ENCODE results near the gene RAB17.

Gene RAB17

DNA sequence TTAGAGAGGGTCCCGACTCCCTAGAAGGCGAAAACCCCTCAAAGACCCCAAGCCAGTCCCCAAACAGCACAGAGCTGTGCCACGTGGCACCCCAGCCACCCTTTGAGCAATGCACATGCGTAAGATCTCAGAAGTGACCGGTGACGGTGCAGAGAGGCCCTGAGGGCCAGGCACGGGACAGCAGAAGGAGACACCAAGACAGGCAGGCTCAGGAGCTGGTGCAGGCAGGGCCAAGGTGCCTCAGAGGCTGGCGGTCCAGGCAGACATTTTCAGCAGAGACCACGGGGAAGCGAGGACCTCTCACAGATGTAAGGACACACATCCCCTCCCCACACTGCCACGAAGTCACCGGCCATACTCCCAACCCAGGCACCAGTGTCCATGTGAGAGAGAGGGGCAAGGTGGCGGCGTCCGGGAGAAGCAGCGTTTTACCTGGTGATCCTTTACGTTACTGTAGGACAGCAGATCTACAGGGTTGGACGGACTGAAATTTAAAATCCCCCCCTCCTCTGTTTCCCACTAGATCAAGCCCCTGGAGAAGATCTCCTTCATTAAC, 2.0 kb upstream of the RAB17 start:
- TF ChIP-seq, protein P1, sequence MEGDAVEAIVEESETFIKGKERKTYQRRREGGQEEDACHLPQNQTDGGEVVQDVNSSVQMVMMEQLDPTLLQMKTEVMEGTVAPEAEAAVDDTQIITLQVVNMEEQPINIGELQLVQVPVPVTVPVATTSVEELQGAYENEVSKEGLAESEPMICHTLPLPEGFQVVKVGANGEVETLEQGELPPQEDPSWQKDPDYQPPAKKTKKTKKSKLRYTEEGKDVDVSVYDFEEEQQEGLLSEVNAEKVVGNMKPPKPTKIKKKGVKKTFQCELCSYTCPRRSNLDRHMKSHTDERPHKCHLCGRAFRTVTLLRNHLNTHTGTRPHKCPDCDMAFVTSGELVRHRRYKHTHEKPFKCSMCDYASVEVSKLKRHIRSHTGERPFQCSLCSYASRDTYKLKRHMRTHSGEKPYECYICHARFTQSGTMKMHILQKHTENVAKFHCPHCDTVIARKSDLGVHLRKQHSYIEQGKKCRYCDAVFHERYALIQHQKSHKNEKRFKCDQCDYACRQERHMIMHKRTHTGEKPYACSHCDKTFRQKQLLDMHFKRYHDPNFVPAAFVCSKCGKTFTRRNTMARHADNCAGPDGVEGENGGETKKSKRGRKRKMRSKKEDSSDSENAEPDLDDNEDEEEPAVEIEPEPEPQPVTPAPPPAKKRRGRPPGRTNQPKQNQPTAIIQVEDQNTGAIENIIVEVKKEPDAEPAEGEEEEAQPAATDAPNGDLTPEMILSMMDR (IDR thresholded peaks at IDR 0.05; ENCODE audit: low read length, missing control alignments) = no peak
- H3K4me3 ChIP-seq (replicated peaks; ENCODE audit: low read depth, low read length) = no peak overlapping the region
- DNase-seq (ENCODE audit: low read depth) = no peak

DNA sequence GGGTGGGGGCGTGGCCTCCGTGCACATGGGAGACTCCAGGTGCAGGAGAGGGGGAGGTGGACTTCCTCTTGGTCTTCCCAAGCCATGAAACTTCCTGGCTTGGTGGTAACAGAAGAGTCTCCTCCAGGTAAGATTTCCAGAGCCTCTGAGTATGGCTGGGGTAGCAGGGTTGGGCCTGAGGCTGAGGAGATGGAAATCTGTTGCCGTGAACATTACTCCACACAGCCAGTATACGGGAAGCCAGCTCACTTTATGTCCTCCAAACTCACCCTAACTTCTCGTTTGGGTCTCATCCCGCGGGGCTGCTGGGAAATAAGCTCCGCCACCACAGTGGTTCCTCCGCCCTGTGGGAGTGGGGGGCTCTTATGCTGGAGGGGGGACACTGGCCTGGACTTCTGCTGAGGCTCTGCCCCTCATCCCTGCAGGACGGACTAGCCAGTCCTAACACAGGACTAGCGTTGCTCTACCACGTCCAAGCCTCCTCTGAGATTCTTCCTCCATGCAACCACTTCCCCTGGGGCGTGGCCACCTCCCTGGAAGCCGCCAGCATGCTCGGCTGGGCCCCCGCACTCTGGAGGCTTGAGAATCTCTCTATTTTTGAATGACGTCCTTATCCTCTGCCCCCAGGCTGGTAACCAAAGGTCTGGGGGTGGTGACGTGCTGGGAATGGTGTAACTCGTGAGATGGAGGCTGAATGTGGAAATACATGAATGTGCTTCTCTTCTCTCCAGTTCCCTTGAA, 777 bp upstream of the RAB17 start:
- peak; percentile 59 for DNase-seq (ENCODE audit: low read depth)
- no peak overlapping the region for H3K4me3 ChIP-seq (replicated peaks; ENCODE audit: low read depth, low read length)
- TF ChIP-seq, protein P1 (IDR thresholded peaks at IDR 0.05; ENCODE audit: low read length, missing control alignments) = no peak

DNA sequence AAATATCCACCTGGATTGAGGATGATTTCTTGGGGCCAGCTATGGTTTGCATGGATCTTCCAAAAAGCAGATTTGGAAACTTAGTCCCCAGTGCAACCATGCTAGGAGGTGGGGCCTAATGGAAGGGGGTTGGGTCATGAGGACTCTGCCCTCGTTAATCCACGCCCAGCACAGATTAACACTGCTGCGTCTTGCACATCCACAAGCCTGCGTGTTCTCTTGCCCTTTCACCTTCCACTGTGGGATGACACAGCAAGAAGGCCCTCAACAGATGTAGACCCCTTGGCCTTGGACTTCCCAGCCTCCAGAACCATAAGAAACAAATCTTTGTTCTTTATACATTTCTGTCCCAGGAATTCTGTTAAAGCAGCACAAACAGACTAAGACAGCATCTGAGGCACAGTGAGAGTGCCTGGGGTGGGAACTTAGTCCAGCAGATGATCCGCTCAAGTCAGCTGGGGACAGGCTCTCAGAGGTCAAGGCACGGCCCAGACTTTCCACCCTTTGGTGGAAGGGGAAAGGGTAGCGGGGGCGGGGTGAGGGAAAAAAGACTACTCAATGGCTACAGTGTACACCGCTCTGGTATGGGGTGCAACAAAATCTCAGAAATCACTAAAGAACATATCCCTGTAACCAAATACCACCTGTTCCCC, 2.4 kb downstream of the RAB17 start:
- no peak overlapping the region for H3K4me3 ChIP-seq (replicated peaks; ENCODE audit: low read depth, low read length)
- TF ChIP-seq, protein P1 (IDR thresholded peaks at IDR 0.05; ENCODE audit: low read length, missing control alignments) = no peak
- no peak for DNase-seq (ENCODE audit: low read depth)

DNA sequence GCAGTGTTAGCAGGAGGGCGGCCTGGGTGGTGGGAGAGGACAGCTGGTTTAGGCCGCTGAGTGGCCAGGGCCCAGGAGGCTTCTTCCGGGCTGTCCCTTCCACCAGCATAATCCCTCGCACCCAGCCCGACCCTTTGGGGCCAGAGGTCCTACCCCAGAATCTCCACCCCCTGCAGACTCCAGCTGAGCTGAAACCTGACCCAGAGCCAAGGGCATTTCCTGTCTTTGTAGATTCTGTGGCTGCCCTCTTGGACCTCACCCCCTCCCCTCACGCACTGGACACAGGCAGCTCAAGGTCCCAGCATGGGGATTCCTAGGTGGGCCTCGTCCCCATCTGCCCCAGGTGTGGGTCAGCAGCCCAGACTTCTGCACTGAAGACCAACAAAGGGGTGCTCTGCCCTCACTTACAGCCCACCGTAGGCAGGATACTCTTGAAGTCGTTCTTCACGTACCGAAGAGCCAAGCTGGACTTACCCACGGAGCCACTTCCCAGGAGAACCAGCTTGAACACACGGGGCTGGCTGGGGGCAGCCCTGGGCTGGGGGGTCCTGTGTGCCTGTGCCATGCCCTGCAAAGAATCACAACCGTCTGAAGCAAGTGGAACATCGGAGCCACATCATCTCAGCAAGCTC, 4.8 kb downstream of the RAB17 start:
- TF ChIP-seq, protein P1 (IDR thresholded peaks at IDR 0.05; ENCODE audit: low read length, missing control alignments) = no peak
- no peak overlapping the region for H3K4me3 ChIP-seq (replicated peaks; ENCODE audit: low read depth, low read length)
- DNase-seq (ENCODE audit: low read depth) = no peak

DNA sequence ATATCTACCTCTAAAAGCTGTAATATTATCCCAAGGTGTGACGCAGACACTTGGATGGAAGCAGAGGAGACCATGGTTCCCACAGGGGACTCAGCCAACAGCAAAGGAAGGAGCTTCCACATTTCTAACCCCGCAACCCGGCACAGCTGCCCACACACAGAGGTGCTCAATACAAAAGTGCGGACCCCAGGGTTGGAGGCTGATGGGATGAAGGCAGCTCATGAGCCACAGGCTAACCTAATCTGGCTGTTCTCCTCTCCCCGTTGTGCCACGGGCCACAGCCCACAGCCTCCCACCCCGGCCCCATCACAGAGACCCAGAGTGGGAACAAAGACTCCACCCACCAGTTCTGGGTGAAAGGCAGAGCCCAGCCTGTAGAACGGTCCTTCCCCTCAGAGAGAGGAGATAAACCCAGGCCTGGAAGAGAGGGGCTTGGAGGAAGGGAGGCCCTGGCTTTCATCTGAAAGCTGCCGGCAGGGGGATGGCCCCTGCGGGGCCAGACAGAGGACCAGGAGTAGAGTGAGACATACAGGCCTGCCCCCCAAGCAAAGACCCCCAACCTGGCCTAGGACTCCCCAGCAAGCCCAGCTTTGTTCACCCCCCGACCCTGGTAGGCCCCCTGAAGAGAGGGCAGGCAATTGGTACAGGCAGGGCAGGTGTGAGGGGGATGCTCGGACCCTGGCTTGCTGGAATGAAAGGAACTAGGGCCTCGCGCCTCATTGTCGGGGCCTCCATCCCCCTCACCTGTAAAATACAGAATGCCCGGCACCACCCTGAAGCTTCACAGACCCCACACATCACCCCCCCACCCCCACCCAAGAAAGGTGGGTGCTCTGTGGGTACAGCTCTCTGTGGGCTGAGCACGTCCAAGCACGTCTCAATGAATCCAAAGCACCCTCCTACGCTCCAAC, 6.9 kb downstream of the RAB17 start:
- DNase-seq (ENCODE audit: low read depth) = no peak
- no peak overlapping the region for H3K4me3 ChIP-seq (replicated peaks; ENCODE audit: low read depth, low read length)
- TF ChIP-seq, protein P1 (IDR thresholded peaks at IDR 0.05; ENCODE audit: low read length, missing control alignments) = no peak
